Right renal pelvis (tissue), 4 donors: ENCODE measurements around the gene TTLL5. TPM values are rescaled to one million over a fixed set of nuclear protein-coding genes. Genes with fewer than 3 reads are reported as not detected.

Experiments
- polyA plus RNA-seq, 4 donors: library from polyadenylated mRNA; unstranded; fragments of 120-200 nt; gene quantifications; one replicate each; pipeline ENCODE4 v1.2.1, GENCODE V29; 2013; ENCODE audit not compliant: insufficient read length in 4 of 4

TTLL5 gene
- polyA plus RNA-seq, 4 donors, result 29.1 to 31.3 (median 30.0) TPM

Other genes with a start within 250 kb of the TTLL5 start
- 10 to 100 TPM; 21.6 to 30.7 (median 23.0) TPM for gene JDP2, start 233.2 kb upstream of the TTLL5 start, polyA plus RNA-seq
- gene BATF, start 138.8 kb upstream of the TTLL5 start, polyA plus RNA-seq, result under 1 TPM in 3 of 4 donors, not detected in 1; 0.50 to 1.00 (median 0.97) TPM
- 1 to 10 TPM; 5.3 to 7.5 (median 5.5) TPM for gene FLVCR2, start 82.6 kb upstream of the TTLL5 start, polyA plus RNA-seq
- gene ERG28, start 370 bp upstream of the TTLL5 start, polyA plus RNA-seq, result 10 to 100 TPM; 38.1 to 41.1 (median 39.2) TPM